NT2/D1 (cell line): ENCODE results near the gene EFNB1.
"Not testable (repeated sequence)": the region's sequence is repeated elsewhere in the genome, so short reads cannot be mapped to it uniquely, and the experiment has no call there.

Experiments
- DNase-seq: peaks from one replicate; pipeline ENCODE4 v3.0.0-alpha.2; 2011; ENCODE audit warnings: low read depth, low spot score
- H3K27me3 ChIP-seq: 2 replicates; pipeline ENCODE4 v1.6.0; 2011; ENCODE audit warnings: mild to moderate bottlenecking; ENCODE audit not compliant: insufficient read length, insufficient read depth
- H3K36me3 ChIP-seq: 2 replicates; pipeline ENCODE4 v1.6.1; 2011; ENCODE audit warnings: mild to moderate bottlenecking, low read length, mixed read lengths; ENCODE audit not compliant: insufficient read depth, insufficient read length
- H3K4me1 ChIP-seq: 2 replicates; pipeline ENCODE4 v1.5.1; 2011; ENCODE audit not compliant: insufficient read depth, insufficient read length
- H3K4me3 ChIP-seq: 2 replicates; pipeline ENCODE4 v1.5.1; 2011; ENCODE audit warnings: low read depth; ENCODE audit not compliant: insufficient read length
- H3K9ac ChIP-seq: 2 replicates; pipeline ENCODE4 v1.6.0; 2011; ENCODE audit warnings: low read depth; ENCODE audit not compliant: insufficient read length
- H3K9me3 ChIP-seq: 2 replicates; pipeline ENCODE4 v1.5.1; 2011; ENCODE audit warnings: mild to moderate bottlenecking, low read length; ENCODE audit not compliant: insufficient read depth
- SUZ12 ChIP-seq: IDR thresholded peaks from 2 replicates; pipeline ENCODE4 v1.6.1; 2011; ENCODE audit not compliant: insufficient read length, insufficient read depth; ENCODE audit errors: extremely low read depth
- YY1 ChIP-seq: IDR thresholded peaks from 2 replicates; pipeline ENCODE4 v1.6.1; 2011; ENCODE audit not compliant: insufficient read length, insufficient read depth
- ZNF274 ChIP-seq: IDR thresholded peaks from 2 replicates; pipeline ENCODE4 v1.6.1; 2011; ENCODE audit warnings: mild to moderate bottlenecking, low read depth, low read length

Gene EFNB1

GRCh38 chrX:68828740-68829581 is at the start of gene EFNB1:
Gene EFNB1 (plus strand): TSS chrX:68829021. CDS start chrX:68829777, 756 bp downstream.
- H3K36me3 ChIP-seq = peaks cover 11% of the 10 kb centered on the region
- H3K9ac ChIP-seq = peak within 1 kb of the TSS; percentile 89
- H3K4me3 ChIP-seq = peak within 1 kb of the TSS; percentile 82
- peaks cover 11% of the 10 kb centered on the region for H3K4me1 ChIP-seq
- peak; percentile 96 for DNase-seq
- TF ChIP-seq ZNF274 = no peak
- TF ChIP-seq YY1 = no peak
- TF ChIP-seq SUZ12 = no peak
- peaks cover 40% of the 10 kb centered on the region for H3K27me3 ChIP-seq
- no peaks in the 10 kb centered on the region for H3K9me3 ChIP-seq

DNA sequence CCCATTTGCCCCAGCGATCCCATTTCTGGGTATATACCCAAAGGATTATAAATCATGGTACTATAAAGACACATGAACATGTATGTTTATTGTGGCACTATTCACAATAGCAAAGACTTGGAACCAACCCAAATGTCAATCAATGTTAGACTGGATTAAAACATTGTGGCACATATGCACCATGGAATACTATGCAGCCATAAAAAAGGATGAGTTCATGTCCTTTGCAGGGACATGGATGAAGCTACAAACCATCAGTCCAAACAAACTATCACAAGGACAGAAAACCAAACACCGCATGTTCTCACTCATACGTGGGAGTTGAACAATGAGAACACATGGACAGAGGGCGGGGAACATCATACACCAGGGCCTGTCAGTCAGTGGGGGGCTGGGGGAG is 47.5 kb upstream of the EFNB1 start:
- H3K4me1 ChIP-seq, DNase-seq, H3K4me3 ChIP-seq, H3K9me3 ChIP-seq, H3K27me3 ChIP-seq, H3K36me3 ChIP-seq, H3K9ac ChIP-seq: not testable (repeated sequence)

- no peak overlapping the region for H3K4me3 ChIP-seq
- H3K4me1 ChIP-seq = no peaks in the 10 kb centered on the region
- no peak overlapping the region for H3K9ac ChIP-seq
- no peaks in the 10 kb centered on the region for H3K27me3 ChIP-seq
- DNase-seq = no peak
- no peaks in the 10 kb centered on the region for H3K9me3 ChIP-seq
- H3K36me3 ChIP-seq = no peaks in the 10 kb centered on the region
- TF ChIP-seq YY1 = no peak
- no peak for TF ChIP-seq ZNF274
- no peak for TF ChIP-seq SUZ12
Measured at GRCh38 chrX:68784816-68785215, 44.0 kb upstream of the EFNB1 start.

DNA sequence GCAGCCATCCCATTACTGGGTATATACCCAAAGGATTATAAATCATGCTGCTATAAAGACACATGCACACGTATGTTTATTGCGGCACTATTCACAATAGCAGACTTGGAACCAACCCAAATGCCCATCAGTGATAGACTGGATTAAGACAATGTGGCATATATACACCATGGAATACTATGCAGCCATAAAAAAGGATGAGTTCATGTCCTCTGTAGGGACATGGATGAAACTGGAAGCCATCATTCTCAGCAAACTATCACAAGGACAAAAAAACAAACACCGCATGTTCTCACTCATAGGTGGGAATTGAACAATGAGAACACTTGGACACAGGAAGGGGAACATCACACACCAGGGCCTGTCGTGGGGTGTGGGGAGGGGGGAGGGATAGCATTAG is 42.2 kb upstream of the EFNB1 start:
- H3K4me3 ChIP-seq, DNase-seq, H3K4me1 ChIP-seq, H3K27me3 ChIP-seq, H3K9me3 ChIP-seq, H3K9ac ChIP-seq, H3K36me3 ChIP-seq: not testable (repeated sequence)

GRCh38 chrX:68789966-68790365 is 38.9 kb upstream of the EFNB1 start:
- no peaks in the 10 kb centered on the region for H3K4me1 ChIP-seq
- no peak overlapping the region for H3K4me3 ChIP-seq
- TF ChIP-seq ZNF274 (no peak), YY1 (no peak), SUZ12 (no peak)
- H3K9ac ChIP-seq = no peak overlapping the region
- DNase-seq = no peak
- H3K27me3 ChIP-seq = no peaks in the 10 kb centered on the region
- H3K36me3 ChIP-seq = no peaks in the 10 kb centered on the region
- no peaks in the 10 kb centered on the region for H3K9me3 ChIP-seq

DNA sequence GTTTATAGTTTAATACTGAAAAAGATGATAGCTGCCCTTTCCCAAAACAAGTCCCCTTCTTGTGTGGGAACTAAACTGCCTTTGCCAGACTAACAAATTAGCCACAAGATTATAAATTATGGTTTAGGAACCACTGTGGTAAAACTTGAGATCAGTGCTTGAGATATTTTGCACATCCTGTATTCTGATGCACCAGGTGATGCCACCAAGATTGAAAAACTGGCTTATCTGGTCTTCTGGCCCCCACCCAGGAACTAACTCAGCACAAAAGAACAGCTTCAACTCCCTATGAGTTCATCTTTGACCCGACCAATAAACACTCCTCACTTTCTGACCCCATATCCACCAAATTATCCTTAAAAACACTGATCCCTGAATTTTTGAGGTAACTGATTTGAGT is 36.7 kb upstream of the EFNB1 start:
- no peaks in the 10 kb centered on the region for H3K27me3 ChIP-seq
- no peak overlapping the region for H3K9ac ChIP-seq
- TF ChIP-seq ZNF274 (no peak), YY1 (no peak), SUZ12 (no peak)
- no peaks in the 10 kb centered on the region; the same call in 1 of the 2 replicates for H3K9me3 ChIP-seq
- DNase-seq = no peak
- no peaks in the 10 kb centered on the region for H3K36me3 ChIP-seq
- H3K4me1 ChIP-seq = no peaks in the 10 kb centered on the region
- H3K4me3 ChIP-seq = no peak overlapping the region

DNA sequence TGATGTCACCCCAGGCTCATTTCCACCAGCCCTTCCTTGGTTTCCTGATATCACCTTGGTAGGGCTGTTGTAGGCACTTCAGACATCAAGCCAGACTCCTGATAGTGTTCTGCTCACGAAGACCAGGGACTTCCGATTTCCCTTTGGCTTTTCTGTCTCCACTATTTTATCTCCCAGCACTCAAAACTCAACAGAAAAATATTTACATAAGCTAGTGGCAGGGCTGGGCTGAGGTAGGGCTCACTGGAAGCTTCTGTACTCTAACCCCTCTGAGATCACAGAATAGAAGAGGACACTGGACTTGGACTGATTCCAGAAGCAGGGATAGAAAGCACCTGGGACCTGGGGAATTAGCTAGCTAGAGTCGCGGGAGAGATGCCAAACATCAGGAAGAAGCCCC is 34.4 kb upstream of the EFNB1 start:
- Histone ChIP-seq H3K9me3 (peaks cover 15% of the 10 kb centered on the region), H3K36me3 (no peaks in the 10 kb centered on the region), H3K27me3 (no peaks in the 10 kb centered on the region), H3K4me1 (no peaks in the 10 kb centered on the region), H3K4me3 (no peak overlapping the region), H3K9ac (no peak overlapping the region)
- TF ChIP-seq SUZ12 (no peak), YY1 (no peak), ZNF274 (no peak)
- no peak for DNase-seq

- Histone ChIP-seq H3K9me3 (peaks cover 27% of the 10 kb centered on the region), H3K4me1 (no peaks in the 10 kb centered on the region), H3K27me3 (no peaks in the 10 kb centered on the region), H3K9ac (no peak overlapping the region), H3K36me3 (no peaks in the 10 kb centered on the region), H3K4me3 (no peak overlapping the region)
- no peak for DNase-seq
- no peak for TF ChIP-seq ZNF274
- no peak for TF ChIP-seq YY1
- no peak for TF ChIP-seq SUZ12
Measured at GRCh38 chrX:68795741-68796140, 33.1 kb upstream of the EFNB1 start.

- H3K4me3 ChIP-seq, DNase-seq, H3K27me3 ChIP-seq, H3K4me1 ChIP-seq, H3K9ac ChIP-seq, H3K36me3 ChIP-seq: not testable (repeated sequence)
- peaks cover 27% of the 10 kb centered on the region for H3K9me3 ChIP-seq
Measured at GRCh38 chrX:68798400-68798799, 30.4 kb upstream of the EFNB1 start.
